Upper lobe of left lung (tissue), 6 donors: ENCODE measurements around the gene ZSCAN31. TPM values are rescaled to one million over a fixed set of nuclear protein-coding genes. Genes with fewer than 3 reads are reported as not detected.
A peak's percentile ranks its signal among the peaks of the same experiment; 100 is the strongest.

Experiments used
- ATAC-seq, 2 donors: fragments of 200-7000 bp; cut with Tn5 transposase; one replicate each; pipeline ENCODE4 v1.9.1; 2022; ENCODE audit warnings: mild to moderate bottlenecking in 2 of 2, moderate library complexity in 2 of 2; ENCODE audit not compliant: low FRiP score in 2 of 2
- DNase-seq, 2 donors: peaks; one replicate each; pipeline ENCODE4 v3.0.0-alpha.2; 2019 to 2020
- H3K27ac ChIP-seq, 4 donors: fragments of 200-600 bp; sonication (generic); one replicate each; pipeline ENCODE4 v1.5.1; 2016 to 2019
- H3K27me3 ChIP-seq, 4 donors: fragments of 200-600 bp; sonication (generic); one replicate each; pipeline ENCODE4 v1.5.1; 2017 to 2019
- H3K36me3 ChIP-seq, 4 donors: fragments of 200-600 bp; sonication (generic); one replicate each; pipeline ENCODE4 v1.5.1; 2016 to 2019
- H3K4me1 ChIP-seq, 4 donors: fragments of 200-600 bp; sonication (generic); one replicate each; pipeline ENCODE4 v1.5.1; 2018 to 2019
- H3K4me3 ChIP-seq, 4 donors: fragments of 200-600 bp; sonication (generic); one replicate each; pipeline ENCODE4 v1.5.1; 2017 to 2019; ENCODE audit warnings: mild to moderate bottlenecking in 2 of 4, moderate library complexity in 1 of 4
- H3K9me3 ChIP-seq, 4 donors: fragments of 200-600 bp; sonication (generic); one replicate each; pipeline ENCODE4 v1.5.1; 2018 to 2019
- EP300 ChIP-seq, 4 donors: sonication (generic); formaldehyde crosslinking; IDR thresholded peaks; one replicate each; pipeline ENCODE4 v1.5.1; 2017; ENCODE audit warnings: antibody characterized with exemption in 4 of 4, control low read depth in 2 of 4
- POLR2A ChIP-seq, 4 donors: fragments of 450-650 bp; IDR thresholded peaks; one replicate each; pipeline ENCODE4 v1.5.1; 2016 to 2017; ENCODE audit warnings: antibody characterized with exemption in 4 of 4, mild to moderate bottlenecking in 2 of 4
- POLR2AphosphoS5 ChIP-seq, 2 donors: sonication (generic); formaldehyde crosslinking; IDR thresholded peaks; one replicate each; pipeline ENCODE4 v1.5.1; 2017; ENCODE audit warnings: antibody characterized with exemption in 2 of 2
- WGBS, 2 donors: methylation state at CpG; one replicate each; pipeline ENCODE4 v1.1.5; 2017 to 2018; 5-methylcytosine and 5-hydroxymethylcytosine counted together
- total RNA-seq, 6 donors: library from RNA; depleted of rRNA in 4 of 6; stranded (reverse); fragments of >200 nt in 4 of 6; gene quantifications; one replicate each; pipeline versions ENCODE4 v1.1.0 to v1.2.1, GENCODE V29; 2016 to 2021
- TF ChIP-seq, protein P1 (sequence below), 6 experiments: fragments of 450-650 bp in 4 of 6; fragments of 200-600 bp in 2 of 6; sonication (generic) in 2 of 6; IDR thresholded peaks; one replicate each; pipeline ENCODE4 v1.5.1; 2016 to 2019; ENCODE audit warnings: antibody characterized with exemption in 6 of 6
- donor health status: DM: no; HTN: no; CAD: no; lungs with moderate emphysema.
- donor health status: DM: no; HTN: yes; CAD: no; lungs with severe emphysema.

The ZSCAN31 gene
- total RNA-seq, 6 donors from 2014 or later = 11.5 to 33.5 (median 18.6) TPM

DNA sequence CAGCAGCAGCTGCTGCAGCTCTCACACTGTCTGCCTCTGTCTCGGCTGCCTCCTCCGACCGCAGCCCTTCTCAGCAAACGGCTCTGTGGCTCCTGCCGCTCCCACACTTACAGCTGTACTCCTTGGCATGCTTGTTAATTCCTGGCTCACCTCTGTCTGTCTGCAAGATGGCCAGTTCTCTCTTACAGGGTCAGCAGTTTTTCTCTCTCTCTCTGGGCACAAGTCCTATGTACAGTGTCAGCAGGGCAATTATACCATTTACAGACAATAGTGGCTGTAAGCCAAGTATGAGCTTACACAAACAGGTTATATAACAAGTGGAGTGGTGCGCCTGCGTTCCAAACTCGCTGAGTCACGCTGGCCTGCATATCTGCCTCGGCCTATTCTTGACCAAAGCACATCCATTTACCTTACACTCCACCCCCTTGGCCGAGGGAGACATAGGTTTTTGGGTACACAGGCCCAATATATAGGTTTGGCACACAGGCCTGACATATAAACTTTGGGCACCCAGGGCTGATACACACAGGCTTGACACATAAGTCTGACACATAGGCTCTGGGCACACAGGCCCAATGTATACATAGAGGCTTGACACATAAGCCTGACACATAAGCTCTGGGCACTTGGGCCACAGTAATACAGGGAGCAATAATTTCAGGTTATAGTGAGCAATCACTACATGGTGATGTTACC lies 18.2 kb upstream of the ZSCAN31 start:
- Histone ChIP-seq H3K27me3 (no peaks in the 10 kb centered on the region), H3K9me3 (no peaks in the 10 kb centered on the region), H3K36me3 (no peaks in the 10 kb centered on the region), H3K4me3 (peak overlapping the region in 3 of 4 donors; percentile 9 to 17 (median 17)), H3K27ac (peak overlapping the region; percentile 81 to 88 (median 84)), H3K4me1 (peaks cover 28 to 38% (median 32%) of the 10 kb centered on the region in 4 donors)
- ATAC-seq = peak; percentile 32 to 37
- TF ChIP-seq, protein P1, sequence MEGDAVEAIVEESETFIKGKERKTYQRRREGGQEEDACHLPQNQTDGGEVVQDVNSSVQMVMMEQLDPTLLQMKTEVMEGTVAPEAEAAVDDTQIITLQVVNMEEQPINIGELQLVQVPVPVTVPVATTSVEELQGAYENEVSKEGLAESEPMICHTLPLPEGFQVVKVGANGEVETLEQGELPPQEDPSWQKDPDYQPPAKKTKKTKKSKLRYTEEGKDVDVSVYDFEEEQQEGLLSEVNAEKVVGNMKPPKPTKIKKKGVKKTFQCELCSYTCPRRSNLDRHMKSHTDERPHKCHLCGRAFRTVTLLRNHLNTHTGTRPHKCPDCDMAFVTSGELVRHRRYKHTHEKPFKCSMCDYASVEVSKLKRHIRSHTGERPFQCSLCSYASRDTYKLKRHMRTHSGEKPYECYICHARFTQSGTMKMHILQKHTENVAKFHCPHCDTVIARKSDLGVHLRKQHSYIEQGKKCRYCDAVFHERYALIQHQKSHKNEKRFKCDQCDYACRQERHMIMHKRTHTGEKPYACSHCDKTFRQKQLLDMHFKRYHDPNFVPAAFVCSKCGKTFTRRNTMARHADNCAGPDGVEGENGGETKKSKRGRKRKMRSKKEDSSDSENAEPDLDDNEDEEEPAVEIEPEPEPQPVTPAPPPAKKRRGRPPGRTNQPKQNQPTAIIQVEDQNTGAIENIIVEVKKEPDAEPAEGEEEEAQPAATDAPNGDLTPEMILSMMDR (IDR thresholded peaks at IDR 0.05) = no peak
- peak in 1 of 2 donors; percentile 37 for TF ChIP-seq POLR2AphosphoS5 (IDR thresholded peaks at IDR 0.05)
- TF ChIP-seq EP300 (IDR thresholded peaks at IDR 0.05) = peak in 1 of 4 donors; percentile 37
- peak in 1 of 4 donors; percentile 22 for TF ChIP-seq POLR2A (IDR thresholded peaks at IDR 0.05)
- WGBS, 2 donors = 53 to 84% methylated on average over 11 of the region's 11 CpGs
- peak; percentile 18 to 69 for DNase-seq

DNA sequence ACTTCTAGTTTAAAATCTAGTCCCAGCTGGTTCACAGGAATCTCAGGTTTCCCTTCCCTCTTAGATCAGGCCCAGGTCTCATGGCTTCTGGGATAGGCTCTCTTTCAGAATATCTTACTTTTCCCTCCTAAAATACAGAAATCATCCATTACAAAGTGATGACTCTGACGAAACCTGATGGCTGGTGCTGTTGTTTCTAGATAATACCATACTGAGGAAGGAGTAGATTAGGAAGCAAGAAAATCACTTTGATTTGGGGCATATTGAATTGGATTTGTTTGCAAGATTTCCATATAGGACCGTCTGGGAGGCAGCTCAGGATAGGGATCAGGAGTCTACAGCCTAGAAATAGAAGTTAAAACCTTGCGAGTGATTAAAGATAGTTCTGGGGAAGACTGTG lies 17.4 kb upstream of the ZSCAN31 start:
- TF ChIP-seq POLR2AphosphoS5 (IDR thresholded peaks at IDR 0.05) = no peak
- TF ChIP-seq EP300 (IDR thresholded peaks at IDR 0.05) = no peak
- TF ChIP-seq, protein P1 (IDR thresholded peaks at IDR 0.05) = no peak
- no peak for TF ChIP-seq POLR2A (IDR thresholded peaks at IDR 0.05)
- Histone ChIP-seq H3K4me3 (peak overlapping the region in 3 of 4 donors; percentile 9 to 17 (median 17)), H3K27ac (peak overlapping the region; percentile 50 to 88 (median 83))

DNA sequence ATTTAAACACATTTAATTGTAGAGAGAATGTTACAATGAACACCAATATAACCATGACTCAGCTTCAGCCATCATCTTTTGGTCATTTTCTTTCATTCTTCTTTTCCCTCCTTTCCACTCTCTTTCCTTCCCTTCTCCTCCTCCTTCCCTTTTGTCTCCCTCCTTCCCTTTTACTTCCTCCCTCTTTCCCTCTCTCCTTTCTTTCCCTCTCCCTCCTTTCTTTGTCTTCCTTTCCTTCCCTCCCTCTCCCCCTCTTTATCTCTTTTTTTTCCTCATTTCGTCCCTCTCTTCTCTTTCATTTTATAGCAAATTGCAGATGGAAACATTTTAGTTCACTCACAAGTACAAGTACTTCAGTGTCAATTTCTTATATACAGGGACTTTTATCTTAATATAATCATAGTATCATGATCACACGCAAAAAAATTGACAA lies 15.6 kb upstream of the ZSCAN31 start:
- no peak for TF ChIP-seq EP300 (IDR thresholded peaks at IDR 0.05)
- TF ChIP-seq POLR2A (IDR thresholded peaks at IDR 0.05) = no peak
- no peak for TF ChIP-seq POLR2AphosphoS5 (IDR thresholded peaks at IDR 0.05)
- TF ChIP-seq, protein P1 (IDR thresholded peaks at IDR 0.05) = no peak
- H3K36me3 ChIP-seq = no peaks in the 10 kb centered on the region
- H3K4me3 ChIP-seq = peak overlapping the region in 1 of 4 donors; percentile 88
- 66 to 70% methylated on average over 2 of the region's 2 CpGs for WGBS, 2 donors
- H3K27me3 ChIP-seq = no peaks in the 10 kb centered on the region
- DNase-seq (no peak), ATAC-seq (no peak)
- H3K27ac ChIP-seq = peak overlapping the region in 2 of 4 donors; percentile 18 to 73
- no peaks in the 10 kb centered on the region for H3K9me3 ChIP-seq
- H3K4me1 ChIP-seq = peaks cover 28 to 36% (median 31%) of the 10 kb centered on the region in 4 donors

More for the DNA sequence above, 17.4 kb upstream of the ZSCAN31 start:
- no peaks in the 10 kb centered on the region for H3K27me3 ChIP-seq
- no peak for DNase-seq
- WGBS, 2 donors = 83 to 90% methylated on average over 3 of the region's 3 CpGs
- H3K36me3 ChIP-seq = no peaks in the 10 kb centered on the region
- no peak for ATAC-seq
- H3K4me1 ChIP-seq = peaks cover 28 to 38% (median 32%) of the 10 kb centered on the region in 4 donors
- no peaks in the 10 kb centered on the region for H3K9me3 ChIP-seq

DNA sequence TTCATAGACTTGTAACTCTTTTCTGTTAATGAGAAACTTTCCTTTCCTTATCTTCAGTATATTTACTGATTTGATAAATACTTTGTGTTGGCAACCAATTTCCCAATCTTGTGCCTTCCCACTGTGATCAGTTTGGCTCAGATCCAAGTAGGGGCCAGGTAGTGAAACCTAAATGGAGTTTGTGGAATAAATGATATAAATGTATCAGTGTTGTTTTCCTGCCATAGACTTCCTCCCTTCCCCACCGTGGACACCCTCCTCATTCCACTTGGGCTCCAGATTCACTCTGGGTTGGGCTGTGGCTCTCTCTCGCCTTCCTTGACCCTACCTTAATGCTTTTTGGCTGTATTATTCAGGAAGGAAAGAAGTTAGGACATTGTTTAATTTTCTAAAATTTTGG lies 15.1 kb upstream of the ZSCAN31 start:
- Histone ChIP-seq H3K36me3 (no peaks in the 10 kb centered on the region), H3K4me3 (peak overlapping the region in 2 of 4 donors; percentile 66 to 88), H3K27me3 (no peaks in the 10 kb centered on the region), H3K27ac (peak overlapping the region in 2 of 4 donors; percentile 18 to 73), H3K9me3 (no peaks in the 10 kb centered on the region), H3K4me1 (peaks cover 24 to 32% (median 27%) of the 10 kb centered on the region in 4 donors)
- TF ChIP-seq POLR2AphosphoS5 (IDR thresholded peaks at IDR 0.05) = no peak
- TF ChIP-seq, protein P1 (IDR thresholded peaks at IDR 0.05) = no peak
- WGBS, 2 donors = 51 to 53% methylated on average over 2 of the region's 2 CpGs
- ATAC-seq (no peak), DNase-seq (no peak)
